Activated T-cell treated with anti-CD3 and anti-CD28 coated beads, Interleukin-2, amount 50 U/mL, for 48 hours (primary cell): Measurements from ENCODE around the gene SLC22A12.

ENCODE experiments used
- DNase-seq, 2 experiments: peaks; one replicate each; pipeline ENCODE4 v3.0.0-alpha.2; 2020

The SLC22A12 gene

DNA sequence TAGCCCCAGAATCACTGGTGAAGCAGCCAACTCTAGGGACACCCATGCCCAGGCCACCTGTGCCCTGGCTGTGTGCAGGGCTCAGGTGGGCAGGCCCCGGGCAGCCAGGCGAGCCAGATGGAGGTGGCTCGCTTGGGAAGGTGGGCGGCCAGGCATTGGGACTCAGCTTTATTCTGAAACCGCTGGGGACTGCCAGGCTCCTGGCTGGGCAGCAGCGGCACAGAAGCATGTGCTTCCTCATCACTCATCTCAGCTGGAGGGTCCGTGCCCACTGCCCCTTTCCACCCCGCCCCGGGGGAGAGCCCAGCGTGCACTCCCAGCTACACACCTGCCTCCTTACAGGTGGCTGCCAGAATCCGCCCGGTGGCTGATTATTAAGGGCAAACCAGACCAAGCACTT lies 27.1 kb upstream of the SLC22A12 start:
- DNase-seq = no peak

DNA sequence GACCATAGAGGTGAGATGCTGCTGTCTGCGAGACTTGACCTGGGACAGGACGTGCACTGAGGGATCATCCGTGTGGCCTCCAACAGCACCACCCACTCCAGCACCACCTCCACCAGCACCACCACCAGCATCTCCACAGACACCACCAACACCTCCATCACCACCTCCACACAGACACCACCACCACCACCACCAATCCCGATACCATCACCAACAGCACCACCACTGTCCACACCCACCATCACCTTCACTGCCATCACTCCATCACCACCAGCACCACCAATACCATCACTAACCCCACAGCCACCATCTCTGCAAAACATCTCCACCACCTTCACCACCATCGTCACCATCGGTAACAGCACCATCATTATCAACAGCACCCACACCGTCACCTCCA lies 26.6 kb upstream of the SLC22A12 start:
- no peak for DNase-seq

DNA sequence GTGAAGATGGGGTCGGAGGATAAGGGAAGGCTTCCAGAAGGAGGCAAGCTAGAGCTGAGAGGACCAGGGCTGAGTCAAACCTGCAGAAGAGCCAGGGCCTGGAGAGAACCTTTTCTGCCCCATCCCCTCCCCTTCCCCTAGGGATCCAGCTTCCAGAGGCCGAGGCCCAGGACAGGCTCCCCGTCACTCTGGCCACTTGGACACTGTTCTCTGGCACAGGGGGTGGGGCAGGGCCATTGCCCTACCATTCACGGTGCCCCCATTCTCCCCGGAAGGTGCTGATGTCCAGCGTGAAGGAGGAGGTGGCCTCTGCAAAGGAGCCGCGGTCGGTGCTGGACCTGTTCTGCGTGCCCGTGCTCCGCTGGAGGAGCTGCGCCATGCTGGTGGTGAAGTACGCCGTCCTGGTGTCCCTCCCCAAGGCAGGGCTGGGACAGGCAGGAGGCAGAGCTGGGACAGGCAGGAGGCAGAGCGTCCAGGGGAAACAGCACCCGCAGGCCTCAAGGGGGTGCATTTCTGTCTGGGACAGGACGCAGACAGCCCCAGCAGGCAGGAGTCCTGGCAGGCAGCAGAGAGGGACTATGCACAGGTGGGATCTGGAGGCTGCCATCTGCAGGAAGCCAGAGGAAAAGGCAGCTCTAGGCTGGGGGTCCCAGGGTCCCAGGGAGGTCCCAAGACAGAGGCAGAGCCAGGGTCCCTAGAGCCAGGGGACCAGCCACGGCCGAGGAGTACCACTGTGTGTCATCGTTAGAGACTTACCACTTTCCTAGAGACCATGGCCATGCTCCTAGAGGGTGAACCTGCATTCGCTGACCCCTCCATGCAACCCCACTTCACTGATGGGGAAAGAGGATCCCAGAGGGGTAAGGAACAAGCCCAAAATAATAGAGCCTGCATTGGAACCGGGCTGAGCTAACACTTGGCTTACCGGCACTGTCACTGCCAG lies 25.8 kb upstream of the SLC22A12 start:
- no peak for DNase-seq

GRCh38 chr11:64566042-64566914 lies 24.7 kb upstream of the SLC22A12 start:
- DNase-seq = peak; percentile 34 to 43

- no peak for DNase-seq
Observed at GRCh38 chr11:64566915-64567891, 23.8 kb upstream of the SLC22A12 start.

DNA sequence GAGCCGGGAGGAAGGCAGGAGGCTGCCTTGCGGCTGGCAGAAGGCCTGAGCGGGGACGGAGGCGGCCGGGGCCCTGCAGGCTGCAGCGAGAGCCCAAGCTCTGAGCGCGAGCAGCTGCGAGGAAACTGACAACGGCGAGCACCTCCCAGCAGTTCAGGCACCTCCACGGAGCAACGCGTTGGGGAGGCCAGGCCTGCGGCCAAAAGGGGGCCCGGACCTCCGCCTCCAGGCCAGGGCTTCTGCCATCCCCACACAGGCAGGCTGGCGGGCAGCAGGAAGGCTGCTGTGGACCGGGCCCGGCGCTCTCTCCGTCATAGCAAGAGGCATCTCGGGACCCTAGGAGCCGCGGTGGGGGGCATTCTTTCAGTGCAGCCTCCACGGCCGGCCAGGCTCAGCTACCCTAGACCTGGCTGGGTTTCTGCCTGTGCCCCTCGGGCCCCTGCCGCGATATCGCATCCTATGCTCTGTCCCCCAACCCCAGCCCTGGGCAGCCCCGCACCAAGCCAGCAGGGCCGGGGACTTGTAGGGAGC lies 22.9 kb upstream of the SLC22A12 start:
- DNase-seq = no peak

- DNase-seq = no peak
Observed at GRCh38 chr11:64568584-64569140, 22.4 kb upstream of the SLC22A12 start.

DNA sequence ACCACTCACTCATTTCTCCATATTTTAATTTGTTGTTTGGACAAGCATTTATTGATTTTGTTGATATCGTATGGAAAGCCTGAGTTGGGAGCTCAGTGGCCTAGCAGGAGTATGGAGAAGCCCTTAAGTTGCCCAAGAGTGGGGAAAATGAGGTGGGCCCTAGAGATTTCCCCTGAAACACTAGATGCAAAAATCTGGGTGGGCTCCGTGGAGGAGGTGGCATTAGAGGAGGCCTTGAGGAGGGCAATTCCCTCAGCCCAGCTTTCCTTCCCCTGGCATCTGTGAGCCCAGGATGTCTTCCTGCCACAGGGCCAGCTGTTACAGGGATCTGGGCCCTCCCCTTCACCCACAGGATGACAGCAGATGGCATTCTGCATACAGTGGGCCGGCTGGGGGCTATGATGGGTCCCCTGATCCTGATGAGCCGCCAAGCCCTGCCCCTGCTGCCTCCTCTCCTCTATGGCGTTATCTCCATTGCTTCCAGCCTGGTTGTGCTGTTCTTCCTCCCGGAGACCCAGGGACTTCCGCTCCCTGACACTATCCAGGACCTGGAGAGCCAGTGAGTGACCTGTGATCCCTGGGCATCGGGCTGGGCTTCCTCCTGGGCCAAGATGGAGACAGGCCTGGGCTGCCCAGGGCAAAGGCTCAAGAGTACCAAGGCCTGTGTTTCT lies 21.6 kb upstream of the SLC22A12 start:
- no peak for DNase-seq

- no peak for DNase-seq
Observed at GRCh38 chr11:64570341-64570740, 20.7 kb upstream of the SLC22A12 start.

- no peak for DNase-seq
Observed at GRCh38 chr11:64571050-64571409, 20.0 kb upstream of the SLC22A12 start.

DNA sequence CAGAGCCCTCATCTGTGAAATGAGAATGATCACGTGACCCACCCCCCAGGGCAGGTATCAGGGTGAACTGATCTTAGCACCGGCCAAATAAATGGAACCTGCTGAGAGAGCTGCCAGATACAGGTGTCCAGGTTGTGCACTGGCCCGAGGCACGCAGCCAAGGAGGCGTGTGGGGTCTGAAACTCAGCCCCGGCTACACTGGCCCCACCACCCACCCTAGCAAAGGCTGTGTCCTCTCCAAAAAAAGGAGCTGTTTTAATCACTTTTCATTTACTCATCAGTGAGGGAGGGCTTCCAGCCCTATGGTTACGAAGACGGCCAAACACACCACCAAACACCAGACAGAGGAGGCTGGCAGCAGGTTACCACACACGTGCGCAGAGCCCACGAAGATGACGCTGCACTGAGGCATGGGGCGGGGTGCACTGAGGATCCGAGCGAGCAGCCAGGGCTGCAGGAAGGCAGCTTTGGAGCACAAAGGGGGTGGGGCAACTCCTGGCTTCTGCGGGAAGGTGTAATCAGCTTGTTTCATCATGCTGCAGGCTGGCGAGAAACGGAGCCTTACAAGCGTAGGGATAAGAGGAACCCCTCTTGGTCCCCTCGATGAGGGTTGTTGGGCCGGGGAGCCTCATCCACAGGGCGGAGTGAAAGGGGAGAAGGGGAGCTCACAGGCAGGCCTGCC lies 19.5 kb upstream of the SLC22A12 start:
- no peak for DNase-seq

DNA sequence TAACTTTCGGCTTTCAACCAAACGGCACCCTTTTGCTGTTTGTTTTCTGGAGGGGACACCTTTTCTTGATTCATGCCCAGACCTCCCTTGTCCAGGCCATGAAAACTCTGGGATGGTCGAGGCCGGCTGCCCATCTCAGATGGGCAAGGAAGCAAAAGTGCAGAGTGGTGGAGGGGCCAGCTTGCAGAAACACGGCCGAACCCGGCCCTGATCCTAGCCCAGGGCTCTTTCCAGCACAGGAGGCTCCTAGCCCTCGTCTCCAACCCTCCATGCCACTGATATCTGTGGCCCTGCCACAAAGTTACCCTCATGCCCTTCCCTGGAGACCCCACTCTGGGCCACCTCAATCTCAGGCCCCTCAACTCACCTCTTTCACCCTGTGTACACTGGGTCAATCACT lies 18.9 kb upstream of the SLC22A12 start:
- no peak for DNase-seq

- no peak for DNase-seq
Observed at GRCh38 chr11:64577202-64577601, 13.8 kb upstream of the SLC22A12 start.

- DNase-seq = no peak
Observed at GRCh38 chr11:64580412-64580811, 10.6 kb upstream of the SLC22A12 start.

- no peak for DNase-seq
Observed at GRCh38 chr11:64581057-64581523, 9.9 kb upstream of the SLC22A12 start.

DNA sequence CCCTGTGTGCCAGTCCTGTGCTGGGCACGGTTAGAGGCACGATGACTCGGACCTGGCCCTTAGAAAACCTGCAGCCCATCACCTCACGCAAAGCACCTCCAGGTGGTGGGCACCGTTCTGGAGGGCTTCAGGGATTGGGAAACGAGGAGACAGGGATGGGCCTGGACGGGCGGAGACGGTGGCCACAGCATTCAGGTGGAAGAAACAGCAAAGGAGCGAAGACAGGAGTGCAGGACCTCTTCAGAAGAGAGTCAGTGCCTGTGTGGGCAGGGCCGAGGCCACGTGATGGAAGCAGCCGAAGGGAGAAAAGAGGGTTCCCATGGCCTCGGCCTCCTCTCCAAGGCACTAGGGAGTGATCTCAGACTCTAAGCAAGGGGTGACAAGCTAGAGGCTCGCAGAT lies 8.1 kb upstream of the SLC22A12 start:
- no peak for DNase-seq

- DNase-seq = no peak
Observed at GRCh38 chr11:64583296-64584262, 7.4 kb upstream of the SLC22A12 start.

DNA sequence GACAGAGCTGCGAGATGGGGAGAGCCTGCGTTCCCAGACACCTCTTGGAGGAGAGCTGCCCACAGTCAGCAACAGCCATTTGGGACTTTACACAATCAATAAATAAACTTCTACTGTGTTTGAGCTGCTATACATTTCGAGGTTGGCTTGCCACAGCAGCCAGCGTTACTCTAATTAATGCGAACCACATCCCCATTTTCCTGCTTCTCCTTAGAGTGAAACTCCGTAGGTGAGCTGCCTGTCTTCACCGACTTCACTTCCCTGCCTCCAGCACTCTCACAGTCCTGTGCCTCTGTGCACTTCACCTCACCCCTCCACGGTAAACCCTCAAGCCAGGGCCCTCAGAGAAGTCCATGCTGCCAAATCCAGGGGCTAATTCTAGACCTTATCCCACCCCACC lies 5.9 kb upstream of the SLC22A12 start:
- no peak for DNase-seq

DNA sequence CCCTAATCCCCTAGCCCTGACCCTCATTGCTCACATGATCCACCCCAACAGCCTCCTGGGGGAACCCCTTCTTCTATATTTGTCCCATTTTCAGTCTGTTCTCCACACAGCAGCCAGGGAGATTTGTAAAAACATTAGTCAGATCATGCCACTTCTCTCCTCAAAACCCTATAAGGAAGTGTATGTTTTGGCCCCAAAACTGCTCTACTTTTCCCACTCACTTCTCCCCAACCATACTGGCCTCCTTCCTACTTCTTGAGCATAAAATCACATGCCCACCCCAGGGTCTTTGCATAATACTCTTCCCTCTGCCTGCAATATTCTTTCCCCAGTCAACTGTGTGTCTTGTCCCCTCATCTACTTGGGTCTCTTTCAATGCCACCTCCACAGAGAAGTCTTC lies 4.7 kb upstream of the SLC22A12 start:
- no peak for DNase-seq

- no peak for DNase-seq
Observed at GRCh38 chr11:64588701-64589100, 2.3 kb upstream of the SLC22A12 start.
